HCT116 (cell line): ENCODE measurements around the gene SFTPA1.

Experiments
- CBX3 ChIP-seq: IDR thresholded peaks from 2 replicates; pipeline ENCODE4 v1.6.1; 2012; ENCODE audit warnings: low read depth
- CEBPB ChIP-seq: IDR thresholded peaks from 2 replicates; pipeline ENCODE4 v1.6.1; 2012; ENCODE audit warnings: low read depth
- ELF1 ChIP-seq: IDR thresholded peaks from 2 replicates; pipeline ENCODE4 v1.6.1; 2012; ENCODE audit warnings: low read depth, borderline replicate concordance
- JUND ChIP-seq: IDR thresholded peaks from 2 replicates; pipeline ENCODE4 v1.6.1; 2012
- POLR2A ChIP-seq: IDR thresholded peaks from 2 replicates; pipeline ENCODE4 v1.7.0; 2011; ENCODE audit warnings: borderline replicate concordance; ENCODE audit not compliant: insufficient read depth, insufficient read length; ENCODE audit errors: extremely low read depth
- SRF ChIP-seq: IDR thresholded peaks from 2 replicates; pipeline ENCODE4 v1.6.1; 2012; ENCODE audit warnings: low read depth
- TF ChIP-seq, protein P1 (sequence below), 3 experiments: fragments of 200-600 bp in 1 of 3; sonication (generic) in 1 of 3; IDR thresholded peaks in 2 of 3; conservative IDR thresholded peaks in 1 of 3; 2 replicates each; pipeline ENCODE4 v1.5.1; 2012 to 2017; ENCODE audit warnings: low read depth in 2 of 3, low read length in 2 of 3, antibody characterized with exemption in 1 of 3, borderline replicate concordance in 1 of 3, control low read depth in 1 of 3, mild to moderate bottlenecking in 1 of 3, mixed read lengths in 1 of 3, mixed run types in 1 of 3, moderate library complexity in 1 of 3; ENCODE audit not compliant: insufficient read depth in 1 of 3

DNA sequence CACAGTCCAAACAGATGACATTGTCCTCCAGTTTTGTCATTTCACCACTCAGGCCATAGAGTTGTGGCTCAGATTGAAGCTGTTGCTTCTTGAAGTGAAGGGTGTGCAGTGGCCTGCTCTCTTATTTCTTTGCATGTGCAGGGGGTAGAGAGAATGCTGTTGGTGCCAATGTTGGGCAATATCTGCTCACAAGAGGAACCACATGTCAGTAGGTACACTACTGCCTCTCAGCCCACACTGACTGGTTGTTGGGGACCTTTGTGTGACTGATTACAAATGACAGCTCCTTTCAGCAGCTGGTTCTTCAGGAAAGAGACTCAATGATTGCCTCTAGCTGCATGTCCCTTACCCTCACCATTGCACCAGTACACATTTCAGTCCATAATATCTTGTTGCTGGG, 21.9 kb upstream of the SFTPA1 start:
- TF ChIP-seq, protein P1, sequence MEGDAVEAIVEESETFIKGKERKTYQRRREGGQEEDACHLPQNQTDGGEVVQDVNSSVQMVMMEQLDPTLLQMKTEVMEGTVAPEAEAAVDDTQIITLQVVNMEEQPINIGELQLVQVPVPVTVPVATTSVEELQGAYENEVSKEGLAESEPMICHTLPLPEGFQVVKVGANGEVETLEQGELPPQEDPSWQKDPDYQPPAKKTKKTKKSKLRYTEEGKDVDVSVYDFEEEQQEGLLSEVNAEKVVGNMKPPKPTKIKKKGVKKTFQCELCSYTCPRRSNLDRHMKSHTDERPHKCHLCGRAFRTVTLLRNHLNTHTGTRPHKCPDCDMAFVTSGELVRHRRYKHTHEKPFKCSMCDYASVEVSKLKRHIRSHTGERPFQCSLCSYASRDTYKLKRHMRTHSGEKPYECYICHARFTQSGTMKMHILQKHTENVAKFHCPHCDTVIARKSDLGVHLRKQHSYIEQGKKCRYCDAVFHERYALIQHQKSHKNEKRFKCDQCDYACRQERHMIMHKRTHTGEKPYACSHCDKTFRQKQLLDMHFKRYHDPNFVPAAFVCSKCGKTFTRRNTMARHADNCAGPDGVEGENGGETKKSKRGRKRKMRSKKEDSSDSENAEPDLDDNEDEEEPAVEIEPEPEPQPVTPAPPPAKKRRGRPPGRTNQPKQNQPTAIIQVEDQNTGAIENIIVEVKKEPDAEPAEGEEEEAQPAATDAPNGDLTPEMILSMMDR (IDR thresholded peaks at IDR 0.05 in 2 of 3, conservative IDR thresholded peaks at IDR 0.05 in 1 of 3; ENCODE audit: borderline replicate concordance in 1 of 3, insufficient read depth in 1 of 3, low read depth in 2 of 3, low read length in 2 of 3) = no peak
- TF ChIP-seq ELF1 (no peak), JUND (no peak), CEBPB (no peak), POLR2A (no peak), CBX3 (no peak), SRF (no peak)
